Endodermal cell (in vitro differentiated cells): ENCODE measurements around the gene GRIA4. TPM values are rescaled to one million over a fixed set of nuclear protein-coding genes. Genes with fewer than 3 reads are reported as not detected.

Experiments used
- DNase-seq: peaks from one replicate; pipeline ENCODE4 v3.0.0-alpha.2; 2017
- H3K27ac ChIP-seq: 2 replicates; pipeline ENCODE4 v1.5.1; 2013; ENCODE audit warnings: mild to moderate bottlenecking, low read depth, low read length, moderate library complexity
- H3K27me3 ChIP-seq: 2 replicates; pipeline ENCODE4 v1.6.1; 2013; ENCODE audit warnings: mild to moderate bottlenecking, low read length, moderate library complexity; ENCODE audit not compliant: insufficient read depth, control insufficient read depth, poor library complexity, severe bottlenecking
- H3K36me3 ChIP-seq: 2 replicates; pipeline ENCODE4 v1.7.0; 2013; ENCODE audit warnings: mild to moderate bottlenecking, low read length, moderate library complexity; ENCODE audit not compliant: control insufficient read depth, insufficient read depth
- H3K4me1 ChIP-seq: one replicate; pipeline ENCODE4 v1.7.0; 2013; ENCODE audit warnings: low read length; ENCODE audit not compliant: control insufficient read depth, insufficient read depth
- H3K4me3 ChIP-seq: 2 replicates; pipeline ENCODE4 v1.5.1; 2013; ENCODE audit warnings: mild to moderate bottlenecking, low read length, moderate library complexity
- H3K9ac ChIP-seq: 2 replicates; pipeline ENCODE4 v1.6.1; 2013; ENCODE audit warnings: mild to moderate bottlenecking, low read length, moderate library complexity; ENCODE audit not compliant: poor library complexity, severe bottlenecking; ENCODE audit errors: extremely low read depth
- H3K9me3 ChIP-seq: 2 replicates; pipeline ENCODE4 v1.6.1; 2013; ENCODE audit warnings: mild to moderate bottlenecking, low read length, moderate library complexity; ENCODE audit not compliant: control insufficient read depth
- H3K27ac Mint-ChIP-seq: 2 replicates; pipeline ENCODE4 v1.8.0; 2020; ENCODE audit warnings: mixed read lengths
- H3K27me3 Mint-ChIP-seq: 2 replicates; pipeline ENCODE4 v1.8.0; 2021; ENCODE audit warnings: mild to moderate bottlenecking, mixed read lengths; ENCODE audit not compliant: insufficient read depth
- H3K36me3 Mint-ChIP-seq: 2 replicates; pipeline ENCODE4 v1.8.0; 2020; ENCODE audit warnings: low read depth, mixed read lengths
- H3K4me1 Mint-ChIP-seq: 2 replicates; pipeline ENCODE4 v1.8.0; 2020; ENCODE audit warnings: mixed read lengths
- H3K4me3 Mint-ChIP-seq: 2 replicates; pipeline ENCODE4 v1.8.0; 2020; ENCODE audit warnings: mild to moderate bottlenecking, moderate library complexity, mixed read lengths
- H3K9me3 Mint-ChIP-seq: 2 replicates; pipeline ENCODE4 v1.8.0; 2020; ENCODE audit warnings: mild to moderate bottlenecking, mixed read lengths
- WGBS, 2 experiments: methylation state at CpG; one replicate each; pipeline versions ENCODE4 v1.1.5 to v1.1.7; 2013; ENCODE audit warnings: missing lambda C conversion rate in 2 of 2, mixed read lengths in 1 of 2; ENCODE audit not compliant: insufficient coverage in 1 of 2, insufficient read length in 1 of 2; 5-methylcytosine and 5-hydroxymethylcytosine counted together
- total RNA-seq, 2 donors: library from RNA; stranded (reverse); fragmentation: NEBNext Ultra II Directional in 1 of 2; extraction: Animal tissue kit (Norgen Biotek cat#: 25700) in 1 of 2; gene quantifications; 2 replicates in 1 of 2; 3 replicates in 1 of 2; pipeline ENCODE4 v1.2.1, GENCODE V29; 2021
- TF ChIP-seq, protein P1 (sequence below): fragments of 200-600 bp; sonication (generic); conservative IDR thresholded peaks from 2 replicates; pipeline ENCODE4 v1.5.0; 2021; ENCODE audit warnings: antibody characterized with exemption, mild to moderate bottlenecking

Gene GRIA4
- total RNA-seq, 2 donors from 2014 or later = 0.18 to 0.37 TPM

DNA sequence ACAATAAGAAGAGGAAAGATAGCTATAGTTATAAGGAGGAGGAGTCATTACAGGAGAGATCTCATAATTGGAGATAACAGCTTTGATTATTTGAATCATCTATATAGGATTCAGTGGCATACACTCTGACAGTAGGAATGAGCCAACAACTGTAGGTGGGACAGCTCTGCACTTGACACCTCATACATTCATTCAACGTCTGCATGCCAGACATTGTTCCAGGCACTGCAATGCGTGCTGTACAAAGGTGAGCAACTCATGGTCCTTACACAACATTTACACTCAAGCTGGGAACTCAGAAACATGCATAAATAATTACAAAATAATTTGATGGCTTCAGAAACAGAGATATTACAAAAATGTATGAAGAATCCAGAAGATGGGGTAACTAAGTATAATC, 257.9 kb downstream of the GRIA4 start:
- H3K9me3 Mint-ChIP-seq = no peaks in the 10 kb centered on the region
- H3K9me3 ChIP-seq = no peaks in the 10 kb centered on the region
- no peaks in the 10 kb centered on the region for H3K36me3 Mint-ChIP-seq
- no peak overlapping the region for H3K27ac Mint-ChIP-seq
- DNase-seq = no peak
- 67 to 91% methylated on average over 1 to 2 of the region's 2 CpGs for WGBS, 2 experiments
- H3K27me3 Mint-ChIP-seq = no peaks in the 10 kb centered on the region
- H3K4me1 Mint-ChIP-seq = peaks cover 20% of the 10 kb centered on the region
- H3K4me1 ChIP-seq = peaks cover 6% of the 10 kb centered on the region
- H3K36me3 ChIP-seq = no peaks in the 10 kb centered on the region
- H3K4me3 Mint-ChIP-seq = no peak overlapping the region
- H3K9ac ChIP-seq = no peak overlapping the region
- TF ChIP-seq, protein P1, sequence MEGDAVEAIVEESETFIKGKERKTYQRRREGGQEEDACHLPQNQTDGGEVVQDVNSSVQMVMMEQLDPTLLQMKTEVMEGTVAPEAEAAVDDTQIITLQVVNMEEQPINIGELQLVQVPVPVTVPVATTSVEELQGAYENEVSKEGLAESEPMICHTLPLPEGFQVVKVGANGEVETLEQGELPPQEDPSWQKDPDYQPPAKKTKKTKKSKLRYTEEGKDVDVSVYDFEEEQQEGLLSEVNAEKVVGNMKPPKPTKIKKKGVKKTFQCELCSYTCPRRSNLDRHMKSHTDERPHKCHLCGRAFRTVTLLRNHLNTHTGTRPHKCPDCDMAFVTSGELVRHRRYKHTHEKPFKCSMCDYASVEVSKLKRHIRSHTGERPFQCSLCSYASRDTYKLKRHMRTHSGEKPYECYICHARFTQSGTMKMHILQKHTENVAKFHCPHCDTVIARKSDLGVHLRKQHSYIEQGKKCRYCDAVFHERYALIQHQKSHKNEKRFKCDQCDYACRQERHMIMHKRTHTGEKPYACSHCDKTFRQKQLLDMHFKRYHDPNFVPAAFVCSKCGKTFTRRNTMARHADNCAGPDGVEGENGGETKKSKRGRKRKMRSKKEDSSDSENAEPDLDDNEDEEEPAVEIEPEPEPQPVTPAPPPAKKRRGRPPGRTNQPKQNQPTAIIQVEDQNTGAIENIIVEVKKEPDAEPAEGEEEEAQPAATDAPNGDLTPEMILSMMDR = no peak
- H3K27ac ChIP-seq = no peak overlapping the region
- H3K27me3 ChIP-seq = no peaks in the 10 kb centered on the region
- no peak overlapping the region for H3K4me3 ChIP-seq

DNA sequence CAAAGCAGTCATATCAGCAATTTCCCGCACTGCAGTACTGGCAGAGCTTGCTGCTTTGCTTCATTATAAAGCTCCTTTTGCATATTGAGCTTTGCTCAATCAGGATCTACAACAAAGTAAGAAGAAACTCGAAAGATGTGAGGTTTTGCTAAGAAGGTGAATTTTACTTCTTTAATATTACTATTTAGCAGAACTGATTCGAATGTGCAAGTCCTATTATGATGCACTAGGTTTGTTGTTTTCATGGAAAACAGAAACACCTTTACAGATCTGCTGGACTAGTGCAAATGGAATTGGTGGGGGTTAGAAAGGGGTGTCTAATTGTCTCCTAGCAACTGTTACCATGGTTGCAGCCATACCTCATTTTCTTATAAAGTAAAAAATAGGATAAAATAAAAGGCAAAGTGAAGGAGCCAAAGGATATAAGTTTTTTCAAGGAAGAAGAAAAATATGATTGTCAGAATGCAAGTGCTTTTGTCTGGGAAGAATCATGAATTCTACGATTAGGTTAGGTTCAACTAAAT, 259.0 kb downstream of the GRIA4 start:
- no peak overlapping the region for H3K9ac ChIP-seq
- Mint-ChIP-seq H3K4me1 (peaks cover 17% of the 10 kb centered on the region), H3K36me3 (no peaks in the 10 kb centered on the region), H3K27ac (no peak overlapping the region), H3K9me3 (peaks cover 4% of the 10 kb centered on the region), H3K4me3 (no peak overlapping the region), H3K27me3 (no peaks in the 10 kb centered on the region)
- peaks cover 6% of the 10 kb centered on the region for H3K4me1 ChIP-seq
- no peaks in the 10 kb centered on the region for H3K9me3 ChIP-seq
- WGBS, 2 experiments = 91 to 100% methylated on average over 2 to 4 of the region's 4 CpGs
- no peak overlapping the region for H3K4me3 ChIP-seq
- H3K27me3 ChIP-seq = no peaks in the 10 kb centered on the region
- no peak for DNase-seq
- H3K36me3 ChIP-seq = no peaks in the 10 kb centered on the region
- TF ChIP-seq, protein P1 = no peak
- no peak overlapping the region for H3K27ac ChIP-seq

DNA sequence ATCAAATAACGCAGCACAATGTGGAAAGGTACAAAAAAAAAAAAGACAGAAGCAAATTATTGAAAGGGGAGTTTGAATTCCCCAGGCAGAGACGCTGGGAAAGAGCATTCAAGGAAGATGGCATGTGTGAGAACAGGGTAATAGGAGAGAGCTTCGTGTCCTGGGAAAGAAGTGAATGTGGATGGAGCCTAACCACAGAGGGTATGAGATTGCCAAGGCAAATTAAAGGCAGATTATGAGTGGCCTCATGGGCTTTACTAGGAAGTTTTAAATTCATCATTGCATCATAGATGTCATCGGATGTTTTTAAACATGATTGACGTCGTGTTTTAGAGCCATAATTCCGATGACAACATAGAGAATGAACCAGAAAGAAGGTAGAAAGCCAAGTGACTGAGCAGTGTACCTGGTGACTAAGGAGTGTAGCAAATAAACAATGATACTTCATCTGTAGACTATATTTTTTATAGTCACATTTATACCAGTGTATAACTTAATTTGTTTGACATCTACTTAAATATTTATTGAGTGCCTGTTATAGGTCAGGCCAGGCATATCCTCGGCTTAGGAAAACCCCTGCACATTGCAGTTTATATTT, 260.7 kb downstream of the GRIA4 start:
- no peaks in the 10 kb centered on the region for H3K27me3 ChIP-seq
- H3K4me3 ChIP-seq = no peak overlapping the region
- Mint-ChIP-seq H3K27ac (no peak overlapping the region), H3K4me1 (peaks cover 16% of the 10 kb centered on the region), H3K4me3 (no peak overlapping the region), H3K9me3 (peaks cover 11% of the 10 kb centered on the region), H3K36me3 (no peaks in the 10 kb centered on the region), H3K27me3 (no peaks in the 10 kb centered on the region)
- TF ChIP-seq, protein P1 = no peak
- no peak for DNase-seq
- H3K9ac ChIP-seq = no peak overlapping the region
- H3K4me1 ChIP-seq = peaks cover 6% of the 10 kb centered on the region
- WGBS, 2 experiments = 84 to 92% methylated on average over 6 to 7 of the region's 8 CpGs
- H3K27ac ChIP-seq = no peak overlapping the region
- H3K9me3 ChIP-seq = no peaks in the 10 kb centered on the region
- no peaks in the 10 kb centered on the region for H3K36me3 ChIP-seq
